ENCODE data around the gene SPDEF. TPM values are rescaled to one million over a fixed set of nuclear protein-coding genes. Genes with fewer than 3 reads are reported as not detected.

The SPDEF gene
- polyA plus RNA-seq, 1 donor, result 11.6 TPM

- H3K4me1 ChIP-seq (ENCODE audit: control insufficient read depth, insufficient read depth, low read length), result peaks cover 9% of the 10 kb centered on the region
- H3K36me3 ChIP-seq (ENCODE audit: control insufficient read depth, insufficient read depth, low read length), result no peaks in the 10 kb centered on the region
Observed at GRCh38 chr6:34536959-34537848, 18.9 kb downstream of the SPDEF start.

GRCh38 chr6:34536251-34536958, 19.7 kb downstream of the SPDEF start:
- Histone ChIP-seq H3K36me3 (ENCODE audit: control insufficient read depth, insufficient read depth, low read length) (no peaks in the 10 kb centered on the region), H3K27me3 (ENCODE audit: control insufficient read depth, insufficient read depth, low read length) (no peaks in the 10 kb centered on the region), H3K4me3 (ENCODE audit: low read length) (no peak overlapping the region), H3K9me3 (ENCODE audit: control insufficient read depth, low read depth, low read length) (no peaks in the 10 kb centered on the region), H3K4me1 (ENCODE audit: control insufficient read depth, insufficient read depth, low read length) (peaks cover 9% of the 10 kb centered on the region), H3K27ac (ENCODE audit: low read length) (no peak overlapping the region)
- peak in 1 of 2 donors; percentile 41 for DNase-seq
- WGBS (ENCODE audit: insufficient coverage, low lambda C conversion rate), result no CpG with 5 or more reads among the region's 3 CpGs

More at GRCh38 chr6:34536959-34537848, 18.9 kb downstream of the SPDEF start:
- Histone ChIP-seq H3K27ac (ENCODE audit: low read length) (no peak overlapping the region), H3K27me3 (ENCODE audit: control insufficient read depth, insufficient read depth, low read length) (no peaks in the 10 kb centered on the region), H3K9me3 (ENCODE audit: control insufficient read depth, low read depth, low read length) (no peaks in the 10 kb centered on the region), H3K4me3 (ENCODE audit: low read length) (no peak overlapping the region)
- WGBS (ENCODE audit: insufficient coverage, low lambda C conversion rate), result no CpG with 5 or more reads among the region's 15 CpGs
- DNase-seq, result no peak

- no peak overlapping the region for H3K4me3 ChIP-seq (ENCODE audit: low read length)
- no peak overlapping the region for H3K27ac ChIP-seq (ENCODE audit: low read length)
- DNase-seq, result no peak
- no peaks in the 10 kb centered on the region for H3K9me3 ChIP-seq (ENCODE audit: control insufficient read depth, low read depth, low read length)
- no peaks in the 10 kb centered on the region for H3K36me3 ChIP-seq (ENCODE audit: control insufficient read depth, insufficient read depth, low read length)
- no peaks in the 10 kb centered on the region for H3K27me3 ChIP-seq (ENCODE audit: control insufficient read depth, insufficient read depth, low read length)
- WGBS (ENCODE audit: insufficient coverage, low lambda C conversion rate), result no CpG with 5 or more reads among the region's 11 CpGs
- H3K4me1 ChIP-seq (ENCODE audit: control insufficient read depth, insufficient read depth, low read length), result peaks cover 9% of the 10 kb centered on the region
Observed at GRCh38 chr6:34535646-34536045, 20.5 kb downstream of the SPDEF start.

- Histone ChIP-seq H3K4me3 (ENCODE audit: low read length) (no peak overlapping the region), H3K27me3 (ENCODE audit: control insufficient read depth, insufficient read depth, low read length) (no peaks in the 10 kb centered on the region), H3K9me3 (ENCODE audit: control insufficient read depth, low read depth, low read length) (no peaks in the 10 kb centered on the region), H3K4me1 (ENCODE audit: control insufficient read depth, insufficient read depth, low read length) (peaks cover 9% of the 10 kb centered on the region), H3K36me3 (ENCODE audit: control insufficient read depth, insufficient read depth, low read length) (no peaks in the 10 kb centered on the region), H3K27ac (ENCODE audit: low read length) (no peak overlapping the region)
- no CpG with 5 or more reads among the region's 6 CpGs for WGBS (ENCODE audit: insufficient coverage, low lambda C conversion rate)
- no peak for DNase-seq
Observed at GRCh38 chr6:34535199-34535598, 20.9 kb downstream of the SPDEF start.

GRCh38 chr6:34534656-34535055, 21.5 kb downstream of the SPDEF start:
- WGBS (ENCODE audit: insufficient coverage, low lambda C conversion rate), result no CpG with 5 or more reads among the region's 16 CpGs
- Histone ChIP-seq H3K4me3 (ENCODE audit: low read length) (no peak overlapping the region), H3K36me3 (ENCODE audit: control insufficient read depth, insufficient read depth, low read length) (no peaks in the 10 kb centered on the region), H3K4me1 (ENCODE audit: control insufficient read depth, insufficient read depth, low read length) (peaks cover 9% of the 10 kb centered on the region), H3K27ac (ENCODE audit: low read length) (no peak overlapping the region), H3K27me3 (ENCODE audit: control insufficient read depth, insufficient read depth, low read length) (no peaks in the 10 kb centered on the region), H3K9me3 (ENCODE audit: control insufficient read depth, low read depth, low read length) (no peaks in the 10 kb centered on the region)
- DNase-seq, result no peak

GRCh38 chr6:34534146-34534545, 22.0 kb downstream of the SPDEF start:
- Histone ChIP-seq H3K9me3 (ENCODE audit: control insufficient read depth, low read depth, low read length) (no peaks in the 10 kb centered on the region), H3K27me3 (ENCODE audit: control insufficient read depth, insufficient read depth, low read length) (no peaks in the 10 kb centered on the region), H3K27ac (ENCODE audit: low read length) (no peak overlapping the region), H3K4me3 (ENCODE audit: low read length) (no peak overlapping the region), H3K4me1 (ENCODE audit: control insufficient read depth, insufficient read depth, low read length) (peaks cover 9% of the 10 kb centered on the region), H3K36me3 (ENCODE audit: control insufficient read depth, insufficient read depth, low read length) (no peaks in the 10 kb centered on the region)
- no CpG with 5 or more reads among the region's 6 CpGs for WGBS (ENCODE audit: insufficient coverage, low lambda C conversion rate)
- no peak for DNase-seq

- peaks cover 12% of the 10 kb centered on the region for H3K4me1 ChIP-seq (ENCODE audit: control insufficient read depth, insufficient read depth, low read length)
- H3K27ac ChIP-seq (ENCODE audit: low read length), result no peak overlapping the region
- no peaks in the 10 kb centered on the region for H3K36me3 ChIP-seq (ENCODE audit: control insufficient read depth, insufficient read depth, low read length)
- no peaks in the 10 kb centered on the region for H3K9me3 ChIP-seq (ENCODE audit: control insufficient read depth, low read depth, low read length)
- 93% methylated on average over 3 of the region's 15 CpGs for WGBS (ENCODE audit: insufficient coverage, low lambda C conversion rate)
- no peaks in the 10 kb centered on the region for H3K27me3 ChIP-seq (ENCODE audit: control insufficient read depth, insufficient read depth, low read length)
- no peak for DNase-seq
- H3K4me3 ChIP-seq (ENCODE audit: low read length), result peak overlapping the region; percentile 15
Observed at GRCh38 chr6:34532230-34532629, 23.9 kb downstream of the SPDEF start.

- peak; percentile 50 to 72 for DNase-seq
- H3K4me3 ChIP-seq (ENCODE audit: low read length), result peak overlapping the region; percentile 17
- no peaks in the 10 kb centered on the region for H3K27me3 ChIP-seq (ENCODE audit: control insufficient read depth, insufficient read depth, low read length)
- H3K27ac ChIP-seq (ENCODE audit: low read length), result no peak overlapping the region
- H3K36me3 ChIP-seq (ENCODE audit: control insufficient read depth, insufficient read depth, low read length), result no peaks in the 10 kb centered on the region
- no peaks in the 10 kb centered on the region for H3K9me3 ChIP-seq (ENCODE audit: control insufficient read depth, low read depth, low read length)
- H3K4me1 ChIP-seq (ENCODE audit: control insufficient read depth, insufficient read depth, low read length), result peaks cover 11% of the 10 kb centered on the region
- WGBS (ENCODE audit: insufficient coverage, low lambda C conversion rate), result 67% methylated on average over 1 of the region's 29 CpGs
Observed at GRCh38 chr6:34531580-34532201, 24.4 kb downstream of the SPDEF start.

GRCh38 chr6:34530753-34531365, 25.3 kb downstream of the SPDEF start:
- WGBS (ENCODE audit: insufficient coverage, low lambda C conversion rate), result no CpG with 5 or more reads among the region's 18 CpGs
- Histone ChIP-seq H3K27me3 (ENCODE audit: control insufficient read depth, insufficient read depth, low read length) (no peaks in the 10 kb centered on the region), H3K36me3 (ENCODE audit: control insufficient read depth, insufficient read depth, low read length) (no peaks in the 10 kb centered on the region), H3K27ac (ENCODE audit: low read length) (no peak overlapping the region), H3K4me1 (ENCODE audit: control insufficient read depth, insufficient read depth, low read length) (peaks cover 7% of the 10 kb centered on the region), H3K9me3 (ENCODE audit: control insufficient read depth, low read depth, low read length) (no peaks in the 10 kb centered on the region), H3K4me3 (ENCODE audit: low read length) (no peak overlapping the region)
- DNase-seq, result no peak

All from large intestine (tissue), 3 donors.